Skin epidermis (tissue), 12 donors: ENCODE measurements around the gene ASIC4.
A peak's percentile ranks its signal among the peaks of the same experiment; 100 is the strongest.

ENCODE experiments used
- H3K27ac ChIP-seq, 21 experiments: fragments of 200-600 bp; sonication (generic) in 11 of 21; one replicate each; pipeline ENCODE4 v1.5.0; 2020; ENCODE audit warnings: mild to moderate bottlenecking in 3 of 21, inconsistent platforms in 2 of 21, moderate library complexity in 2 of 21
- H3K4me3 ChIP-seq, 7 experiments: fragments of 200-600 bp; sonication (generic) in 2 of 7; one replicate each; pipeline ENCODE4 v1.5.0; 2020; ENCODE audit warnings: inconsistent platforms in 2 of 7, mild to moderate bottlenecking in 2 of 7, moderate library complexity in 1 of 7

The ASIC4 gene

GRCh38 chr2:219543596-219544358, 29.5 kb downstream of the ASIC4 start, which contains the start of the genes CHPF and TMEM198:
TSS of gene CHPF (minus strand) at chr2:219543809. CDS start at chr2:219543538, 271 bp downstream.
TSS of gene TMEM198 (plus strand) at chr2:219544028. CDS start at chr2:219544728, 700 bp downstream.
- H3K27ac ChIP-seq, result peak within 1 kb of the TSS; percentile 14 to 90 (median 83)
- H3K4me3 ChIP-seq, result peak within 1 kb of the TSS; percentile 58 to 91 (median 73)

- peak overlapping the region in 3 of 21 experiments; percentile 56 to 75 (median 57) for H3K27ac ChIP-seq
- H3K4me3 ChIP-seq, result peak overlapping the region in 4 of 7 experiments; percentile 70 to 91 (median 86)
Measured at GRCh38 chr2:219544567-219544966, 30.3 kb downstream of the ASIC4 start.

- H3K27ac ChIP-seq, result no peak overlapping the region
- H3K4me3 ChIP-seq, result no peak overlapping the region
Measured at GRCh38 chr2:219545295-219545942, 31.1 kb downstream of the ASIC4 start.

GRCh38 chr2:219545943-219546352, 31.7 kb downstream of the ASIC4 start:
- Histone ChIP-seq H3K27ac (no peak overlapping the region), H3K4me3 (no peak overlapping the region)

GRCh38 chr2:219547621-219548020, 33.3 kb downstream of the ASIC4 start:
- Histone ChIP-seq H3K27ac (no peak overlapping the region), H3K4me3 (no peak overlapping the region)

- Histone ChIP-seq H3K27ac (no peak overlapping the region), H3K4me3 (no peak overlapping the region)
Measured at GRCh38 chr2:219548990-219549389, 34.7 kb downstream of the ASIC4 start.

GRCh38 chr2:219549619-219550018, 35.3 kb downstream of the ASIC4 start:
- Histone ChIP-seq H3K4me3 (no peak overlapping the region), H3K27ac (no peak overlapping the region)

- Histone ChIP-seq H3K4me3 (peak overlapping the region; percentile 35 to 61 (median 40)), H3K27ac (peak overlapping the region in 1 of 21 experiments; percentile 9)
Measured at GRCh38 chr2:219551441-219552381, 37.4 kb downstream of the ASIC4 start.

GRCh38 chr2:219552382-219553167, 38.3 kb downstream of the ASIC4 start:
- peak overlapping the region; percentile 35 to 61 (median 40) for H3K4me3 ChIP-seq
- H3K27ac ChIP-seq, result peak overlapping the region in 1 of 21 experiments; percentile 41

GRCh38 chr2:219553168-219553417, 38.8 kb downstream of the ASIC4 start:
- Histone ChIP-seq H3K27ac (no peak overlapping the region), H3K4me3 (peak overlapping the region in 5 of 7 experiments; percentile 35 to 61 (median 50))

GRCh38 chr2:219553463-219553963, 39.2 kb downstream of the ASIC4 start:
- Histone ChIP-seq H3K27ac (no peak overlapping the region), H3K4me3 (no peak overlapping the region)

- Histone ChIP-seq H3K27ac (no peak overlapping the region), H3K4me3 (no peak overlapping the region)
Measured at GRCh38 chr2:219554350-219554749, 40.1 kb downstream of the ASIC4 start.

GRCh38 chr2:219555956-219556355, 41.7 kb downstream of the ASIC4 start:
- Histone ChIP-seq H3K27ac (no peak overlapping the region), H3K4me3 (no peak overlapping the region)

GRCh38 chr2:219556413-219556812, 42.1 kb downstream of the ASIC4 start:
- no peak overlapping the region for H3K27ac ChIP-seq
- H3K4me3 ChIP-seq, result no peak overlapping the region

GRCh38 chr2:219557320-219557719, 43.0 kb downstream of the ASIC4 start:
- H3K4me3 ChIP-seq, result no peak overlapping the region
- H3K27ac ChIP-seq, result no peak overlapping the region

GRCh38 chr2:219557791-219558785, 43.8 kb downstream of the ASIC4 start:
- no peak overlapping the region for H3K4me3 ChIP-seq
- no peak overlapping the region for H3K27ac ChIP-seq

- Histone ChIP-seq H3K27ac (no peak overlapping the region), H3K4me3 (no peak overlapping the region)
Measured at GRCh38 chr2:219559156-219559915, 45.1 kb downstream of the ASIC4 start.
